Kidney glomerular epithelial cell (primary cell): ENCODE measurements around the gene NCAPG2.
"Not testable (repeated sequence)": the region's sequence is repeated elsewhere in the genome, so short reads cannot be mapped to it uniquely, and the experiment has no call there.

Experiments
- DNase-seq: peaks from one replicate; lab custom pipeline; 2025; lab: John Stamatoyannopoulos, UW

Gene NCAPG2

GRCh38 chr7:158705234-158705850 is 738 bp upstream of the NCAPG2 start:
- DNase-seq, result peak; percentile 5

DNA sequence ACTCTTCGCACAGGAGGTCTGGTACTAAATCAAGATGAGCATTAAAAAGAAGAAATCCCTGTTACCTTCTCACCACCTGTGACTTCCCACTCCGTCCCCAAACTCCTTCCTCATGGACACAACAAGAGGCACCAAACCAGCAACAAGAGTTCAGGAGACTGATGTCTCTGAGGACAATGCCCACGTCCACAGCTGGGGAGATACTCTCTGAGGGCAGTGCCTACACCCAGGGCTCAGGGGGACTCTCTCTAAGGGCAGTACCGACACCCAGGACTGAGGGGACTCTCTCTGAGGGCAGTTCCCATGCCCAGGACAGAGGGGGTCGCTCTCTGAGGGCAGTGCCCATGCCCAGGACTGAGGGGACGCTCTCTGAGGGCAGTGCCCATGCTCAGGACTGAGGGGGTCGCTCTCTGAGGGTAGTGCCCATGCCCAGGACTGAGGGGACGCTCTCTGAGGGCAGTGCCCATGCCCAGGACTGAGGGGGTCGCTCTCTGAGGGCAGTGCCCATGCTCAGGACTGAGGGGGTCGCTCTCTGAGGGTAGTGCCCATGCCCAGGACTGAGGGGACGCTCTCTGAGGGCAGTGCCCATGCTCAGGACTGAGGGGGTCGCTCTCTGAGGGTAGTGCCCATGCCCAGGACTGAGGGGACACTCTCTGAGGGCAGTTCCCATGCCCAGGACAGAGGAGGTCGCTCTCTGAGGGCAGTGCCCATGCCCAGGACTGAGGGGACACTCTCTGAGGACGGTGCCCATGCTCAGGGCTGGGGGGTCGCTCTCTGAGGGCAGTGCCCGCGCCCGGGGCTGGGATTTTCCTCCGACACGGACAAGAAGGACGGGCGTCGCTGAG is 703 bp downstream of the NCAPG2 start:
- DNase-seq, result not testable (repeated sequence)

DNA sequence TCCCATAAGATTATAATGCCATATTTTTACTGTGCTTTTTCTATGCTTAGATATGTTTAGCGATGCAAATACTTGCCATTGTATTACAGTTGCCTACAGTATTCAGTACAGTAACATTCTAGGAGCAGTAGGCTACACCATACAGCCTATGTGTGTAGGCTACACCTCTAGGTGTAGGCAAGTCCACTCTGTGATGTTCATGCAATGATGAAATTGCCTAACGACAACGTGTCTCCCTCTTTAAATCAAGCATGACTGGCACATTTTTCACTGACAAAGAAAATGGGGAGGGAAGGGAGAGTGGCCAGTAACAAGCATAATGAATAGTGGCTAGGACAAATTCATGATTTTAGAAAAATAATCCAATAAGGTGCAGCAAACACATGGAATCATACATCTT is 1.7 kb downstream of the NCAPG2 start:
- no peak for DNase-seq

GRCh38 chr7:158702196-158702595 is 2.4 kb downstream of the NCAPG2 start:
- DNase-seq, result no peak

DNA sequence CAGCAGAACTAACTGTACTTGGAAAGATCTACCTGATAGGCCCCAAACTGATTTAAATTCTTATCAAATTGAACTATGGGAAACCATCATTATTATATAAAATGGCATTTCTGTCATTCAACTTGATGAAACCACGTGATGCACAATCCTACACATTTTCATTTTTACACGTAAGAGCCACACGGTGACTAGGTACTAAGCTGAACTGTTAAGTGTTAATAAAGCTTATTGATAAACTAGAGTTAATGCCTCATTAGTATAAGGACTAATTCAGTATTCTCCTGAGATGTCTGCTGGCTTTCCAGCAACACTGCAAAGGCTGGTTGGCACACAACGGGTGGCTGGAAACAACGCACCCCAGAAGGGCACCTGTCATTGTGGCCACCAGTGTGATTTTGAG is 4.6 kb downstream of the NCAPG2 start:
- no peak for DNase-seq

- DNase-seq, result no peak
Measured at GRCh38 chr7:158699341-158699740, 5.3 kb downstream of the NCAPG2 start.

- no peak for DNase-seq
Measured at GRCh38 chr7:158698657-158699195, 5.9 kb downstream of the NCAPG2 start.

GRCh38 chr7:158697597-158697996 is 7.0 kb downstream of the NCAPG2 start:
- DNase-seq, result not testable (repeated sequence)

DNA sequence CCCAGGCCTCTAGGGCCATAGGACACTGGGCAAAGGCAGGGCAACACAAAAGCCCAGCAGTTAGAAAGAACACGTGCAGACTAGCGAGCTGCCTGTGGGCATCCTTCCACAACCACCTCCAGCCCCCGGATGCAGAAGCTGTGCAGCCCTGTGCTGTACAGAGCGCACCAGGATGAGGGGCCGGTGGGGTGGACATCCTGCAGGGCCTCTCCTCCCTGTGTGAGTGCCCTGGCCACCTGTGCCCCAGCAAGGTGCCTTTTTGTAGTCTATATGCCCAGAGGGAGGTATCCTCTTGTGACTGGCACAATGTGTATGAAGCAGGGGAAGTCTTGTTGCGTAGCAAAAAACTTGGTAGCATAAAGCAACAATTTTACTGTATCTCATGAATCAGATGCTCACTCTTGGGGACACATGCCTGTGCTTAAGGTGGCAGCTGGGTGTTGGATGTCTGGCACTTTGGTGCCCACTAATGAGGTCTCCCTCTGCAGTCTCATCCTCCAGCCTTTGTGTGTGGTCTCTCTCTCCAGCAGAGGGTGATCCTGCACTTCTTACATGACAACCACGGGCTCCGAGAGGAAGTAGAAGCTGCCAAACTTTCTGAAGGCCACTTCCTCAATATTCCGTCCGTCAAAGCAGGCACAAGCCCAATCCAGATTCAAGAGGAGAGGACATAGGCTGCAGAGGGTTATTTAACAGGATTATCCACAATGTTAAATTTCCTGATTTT is 8.7 kb downstream of the NCAPG2 start:
- DNase-seq, result peak; percentile 28

DNA sequence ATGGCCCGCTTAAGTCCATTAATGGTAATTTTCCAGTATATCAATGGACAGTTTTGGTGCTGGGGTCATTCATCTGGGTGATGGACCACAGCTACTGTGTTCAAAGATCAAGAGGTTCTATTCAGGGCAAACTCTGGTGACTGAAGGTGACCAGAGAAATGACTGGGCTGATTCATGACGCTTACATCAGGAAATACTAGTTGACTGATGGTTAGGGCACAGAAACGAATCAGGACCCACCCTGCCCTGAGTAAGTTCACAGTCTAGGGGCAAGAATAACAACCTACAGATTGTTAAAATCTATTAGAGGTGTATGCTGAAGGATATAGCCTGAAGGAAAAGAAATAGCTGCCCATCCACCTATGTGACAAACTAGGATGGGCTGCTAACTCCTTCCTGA is 9.5 kb downstream of the NCAPG2 start:
- DNase-seq, result no peak

- DNase-seq, result no peak
Measured at GRCh38 chr7:158694650-158695049, 10.0 kb downstream of the NCAPG2 start.

DNA sequence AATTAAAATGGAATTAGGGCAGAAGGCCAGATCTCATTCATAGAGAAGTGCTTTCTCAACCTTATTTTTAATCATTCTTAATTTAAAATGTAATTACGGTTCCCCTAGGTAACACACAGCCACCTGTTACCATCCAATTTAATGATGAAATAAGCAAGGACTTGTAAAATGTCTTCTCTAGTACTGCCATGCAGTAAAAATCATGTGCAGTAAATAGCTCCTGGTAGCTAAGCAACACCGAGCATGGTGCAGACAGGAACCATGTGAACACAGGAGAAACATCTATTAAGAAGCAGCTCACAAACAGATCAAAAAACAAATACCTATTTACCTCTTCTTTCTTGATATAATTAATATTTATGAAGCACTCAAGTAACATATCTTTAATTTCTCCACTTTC is 15.1 kb downstream of the NCAPG2 start:
- no peak for DNase-seq

GRCh38 chr7:158687406-158687805 is 17.2 kb downstream of the NCAPG2 start:
- DNase-seq, result no peak

GRCh38 chr7:158685693-158686092 is 18.9 kb downstream of the NCAPG2 start:
- peak; percentile 40 for DNase-seq

GRCh38 chr7:158684329-158684728 is 20.3 kb downstream of the NCAPG2 start:
- no peak for DNase-seq

- DNase-seq, result no peak
Measured at GRCh38 chr7:158683541-158683940, 21.1 kb downstream of the NCAPG2 start.

DNA sequence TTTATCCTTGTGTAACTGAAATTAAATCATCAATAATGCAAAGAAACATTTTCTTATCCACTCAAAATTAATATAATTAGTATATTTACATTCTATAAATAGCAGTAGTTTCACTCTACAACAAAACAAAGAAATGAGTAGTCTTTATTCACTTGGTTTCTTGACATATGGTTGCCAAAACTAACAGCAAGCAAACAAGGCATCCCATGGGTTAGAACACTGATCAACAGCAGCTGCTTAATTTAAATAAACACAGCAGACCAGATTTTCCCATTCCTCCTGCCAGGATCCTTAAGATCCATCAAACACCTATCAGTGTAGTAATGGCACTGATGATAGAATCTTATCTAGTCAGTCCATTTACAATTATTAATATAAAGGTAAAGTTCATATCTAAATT is 22.1 kb downstream of the NCAPG2 start:
- DNase-seq, result no peak

- no peak for DNase-seq
Measured at GRCh38 chr7:158680754-158681153, 23.9 kb downstream of the NCAPG2 start.

DNA sequence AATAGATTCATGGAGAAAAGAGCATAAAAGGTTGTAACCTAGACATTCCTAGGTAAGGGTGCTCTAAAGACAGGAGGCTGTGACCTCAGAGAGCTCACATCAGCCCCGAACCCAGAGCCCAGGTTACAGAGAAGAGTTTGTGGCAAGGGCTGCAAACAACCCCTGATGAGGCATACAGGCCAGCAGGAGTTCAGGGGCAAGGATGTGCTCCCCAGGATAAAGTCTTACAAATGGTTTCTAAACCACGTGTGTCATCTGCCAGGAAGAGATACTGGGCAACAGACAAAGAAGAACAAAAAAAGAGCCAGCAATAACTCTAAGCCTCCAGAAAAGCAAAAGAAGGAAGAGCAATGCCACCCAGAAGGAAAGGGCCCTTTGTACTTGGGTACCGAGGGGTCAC is 27.7 kb downstream of the NCAPG2 start:
- no peak for DNase-seq

DNA sequence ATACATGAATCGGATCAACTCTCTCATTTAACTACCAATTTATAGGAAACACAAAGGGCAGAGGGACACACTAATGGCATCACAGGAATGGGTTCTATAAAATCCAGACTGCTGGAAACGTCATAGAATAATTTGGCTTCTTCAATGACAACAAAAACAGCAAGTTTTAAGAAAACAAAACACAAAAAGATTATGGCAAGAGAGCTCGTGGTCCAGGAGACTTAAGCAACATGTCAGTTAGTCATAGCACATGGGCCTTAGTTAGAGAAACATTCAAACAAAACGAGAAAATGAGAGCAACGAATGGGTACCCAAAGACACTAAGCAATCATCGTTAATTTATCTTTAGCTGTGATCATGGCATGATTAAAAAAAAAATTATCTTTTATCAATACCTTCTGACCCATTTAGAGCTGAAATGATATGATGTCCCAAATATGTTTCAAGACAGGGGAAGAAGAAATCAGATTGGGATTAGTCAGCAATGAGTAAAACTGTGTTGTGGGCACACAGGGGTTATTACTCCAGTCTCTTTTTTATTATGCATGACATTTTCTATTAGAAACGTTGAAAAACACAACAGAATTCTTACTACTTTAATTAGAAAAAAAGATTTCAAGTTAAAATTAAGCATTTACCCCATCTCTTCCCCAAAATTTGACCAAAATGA is 28.3 kb downstream of the NCAPG2 start:
- no peak for DNase-seq

GRCh38 chr7:158672975-158673374 is 31.6 kb downstream of the NCAPG2 start:
- peak; percentile 8 for DNase-seq

- DNase-seq, result not testable (repeated sequence)
Measured at GRCh38 chr7:158668086-158668485, 36.5 kb downstream of the NCAPG2 start.
